IMR-90 (cell line): Measurements from ENCODE around the gene YIPF3. TPM values are rescaled to one million over a fixed set of nuclear protein-coding genes. Genes with fewer than 3 reads are reported as not detected.

Source experiments
- ATAC-seq: fragments of 200-7000 bp; cut with Tn5 transposase; 2 replicates; pipeline ENCODE4 v1.9.1; 2020; ENCODE audit warnings: low read depth, mild to moderate bottlenecking, moderate library complexity
- BruUV-seq: library from RNA; stranded (reverse); fragments of 400-500 nt; replicated peaks from 2 replicates; lab custom pipeline; 2021; lab: Mats Ljungman, UMichigan
- CTCF ChIA-PET: fragments of 300-600 bp; formaldehyde crosslinking; extraction: SDS; loops from one replicate; lab custom pipeline; 2021; ENCODE audit warnings: antibody characterized with exemption; lab: Yijun Ruan, JAX
- POLR2A ChIA-PET: fragments of 300-600 bp; sonication (Branson Sonifier 250); formaldehyde crosslinking; loops from one replicate; lab custom pipeline; 2022; ENCODE audit warnings: antibody characterized with exemption; ENCODE audit not compliant: unreplicated experiment; lab: Charles Lee
- DNase-seq: peaks from one replicate; pipeline ENCODE4 v3.0.0; 2013
- H2AFZ ChIP-seq: replicated peaks from 2 replicates; pipeline ENCODE3; 2013; ENCODE audit warnings: low read length, mild to moderate bottlenecking; ENCODE audit not compliant: poor library complexity
- H2AK5ac ChIP-seq: 2 replicates; pipeline ENCODE4 v1.6.1; 2013; ENCODE audit warnings: low read depth, low read length, inconsistent platforms
- H2AK9ac ChIP-seq: replicated peaks from 2 replicates; pipeline ENCODE3; 2013; ENCODE audit warnings: mild to moderate bottlenecking, low read depth, low read length, moderate library complexity; ENCODE audit not compliant: poor library complexity
- H2BK120ac ChIP-seq: 2 replicates; pipeline ENCODE4 v1.6.1; 2013; ENCODE audit warnings: low read depth, low read length, inconsistent platforms
- H2BK15ac ChIP-seq: 3 replicates; pipeline ENCODE4 v1.6.1; 2013; ENCODE audit warnings: low read depth, low read length, inconsistent platforms
- H2BK20ac ChIP-seq: 2 replicates; pipeline ENCODE4 v1.6.1; 2013; ENCODE audit warnings: low read depth, mild to moderate bottlenecking, inconsistent platforms, low read length, moderate library complexity
- H2BK5ac ChIP-seq: 2 replicates; pipeline ENCODE4 v1.6.1; 2013; ENCODE audit warnings: mild to moderate bottlenecking, low read depth, low read length, inconsistent platforms; ENCODE audit not compliant: poor library complexity, severe bottlenecking
- H3K14ac ChIP-seq: replicated peaks from 2 replicates; pipeline ENCODE4 v1.6.1; 2013; ENCODE audit warnings: low read depth, low read length, inconsistent platforms
- H3K18ac ChIP-seq: 2 replicates; pipeline ENCODE4 v1.6.1; 2013; ENCODE audit warnings: low read depth, low read length, control low read depth
- H3K23ac ChIP-seq: 2 replicates; pipeline ENCODE4 v1.6.1; 2013; ENCODE audit warnings: low read depth, low read length, inconsistent platforms
- H3K27ac ChIP-seq: 2 replicates; pipeline ENCODE4 v1.5.1; 2013; ENCODE audit warnings: mild to moderate bottlenecking, control low read depth, low read length; ENCODE audit not compliant: insufficient read depth
- H3K27me3 ChIP-seq: 2 replicates; pipeline ENCODE4 v1.6.1; 2013; ENCODE audit warnings: low read length; ENCODE audit not compliant: control insufficient read depth, insufficient read depth
- H3K36me3 ChIP-seq: 2 replicates; pipeline ENCODE4 v1.6.1; 2013; ENCODE audit warnings: low read length, mixed read lengths; ENCODE audit not compliant: control insufficient read depth, insufficient read depth
- H3K4ac ChIP-seq: 2 replicates; pipeline ENCODE4 v1.6.1; 2013; ENCODE audit warnings: low read depth, low read length, inconsistent platforms
- H3K4me1 ChIP-seq: 2 replicates; pipeline ENCODE4 v1.6.1; 2013; ENCODE audit warnings: low read length, mixed read lengths; ENCODE audit not compliant: control insufficient read depth, insufficient read depth
- H3K4me2 ChIP-seq: 2 replicates; pipeline ENCODE4 v1.6.1; 2013; ENCODE audit warnings: low read depth, mild to moderate bottlenecking, control low read depth, low read length, moderate library complexity
- H3K4me3 ChIP-seq: 2 replicates; pipeline ENCODE4 v1.5.1; 2013; ENCODE audit warnings: low read depth, mild to moderate bottlenecking, control low read depth, low read length, moderate library complexity; ENCODE audit not compliant: insufficient read depth
- H3K56ac ChIP-seq: 2 replicates; pipeline ENCODE4 v1.6.1; 2013; ENCODE audit warnings: low read length, inconsistent platforms; ENCODE audit not compliant: insufficient read depth; ENCODE audit errors: extremely low read depth
- H3K79me1 ChIP-seq, 2 experiments: 2 replicates each; pipeline ENCODE4 v1.6.1; 2013; ENCODE audit warnings: low read length in 2 of 2, inconsistent platforms in 1 of 2, low read depth in 1 of 2
- H3K9ac ChIP-seq: 2 replicates; pipeline ENCODE4 v1.6.1; 2013; ENCODE audit warnings: low read depth, low read length, control low read depth
- H3K9me1 ChIP-seq: 2 replicates; pipeline ENCODE4 v1.6.1; 2013; ENCODE audit warnings: low read length, inconsistent platforms; ENCODE audit not compliant: insufficient read depth
- H3K9me3 ChIP-seq: 2 replicates; pipeline ENCODE4 v1.6.1; 2013; ENCODE audit warnings: low read length; ENCODE audit not compliant: control insufficient read depth, insufficient read depth
- H4K20me1 ChIP-seq: 2 replicates; pipeline ENCODE4 v1.6.1; 2013; ENCODE audit warnings: low read length, inconsistent platforms; ENCODE audit not compliant: insufficient read depth
- H4K5ac ChIP-seq: 2 replicates; pipeline ENCODE4 v1.6.1; 2013; ENCODE audit warnings: mild to moderate bottlenecking, low read depth, low read length, control low read depth
- H4K8ac ChIP-seq, 2 experiments: 2 replicates each; pipeline ENCODE4 v1.6.1; 2013; ENCODE audit warnings: low read depth in 2 of 2, low read length in 2 of 2, control low read depth in 1 of 2, inconsistent platforms in 1 of 2
- H4K91ac ChIP-seq: 2 replicates; pipeline ENCODE4 v1.6.1; 2013; ENCODE audit warnings: low read depth, low read length, inconsistent platforms; ENCODE audit not compliant: insufficient read depth
- CEBPB ChIP-seq: IDR thresholded peaks from 2 replicates; pipeline ENCODE4 v1.6.1; 2012; ENCODE audit warnings: low read depth, low read length, improper control_type of control experiment
- CHD1 ChIP-seq: IDR thresholded peaks from 2 replicates; pipeline ENCODE4 v1.6.1; 2012; ENCODE audit warnings: low read depth, low read length, improper control_type of control experiment
- MAFK ChIP-seq: IDR thresholded peaks from 2 replicates; pipeline ENCODE4 v1.6.1; 2012; ENCODE audit warnings: low read depth, low read length, improper control_type of control experiment
- NFE2L2 ChIP-seq: fragments of 150-350 bp; IDR thresholded peaks from 2 replicates; pipeline ENCODE4 v1.6.1; 2016; ENCODE audit warnings: low read depth, mild to moderate bottlenecking, low read length
- POLR2A ChIP-seq: IDR thresholded peaks from 2 replicates; pipeline ENCODE4 v1.6.1; 2012; ENCODE audit warnings: mild to moderate bottlenecking, low read depth, low read length
- RAD21 ChIP-seq: IDR thresholded peaks from 2 replicates; pipeline ENCODE4 v1.6.1; 2012; ENCODE audit warnings: low read length, improper control_type of control experiment
- RCOR1 ChIP-seq: IDR thresholded peaks from 2 replicates; pipeline ENCODE4 v1.6.1; 2012; ENCODE audit warnings: mild to moderate bottlenecking, low read length, improper control_type of control experiment; ENCODE audit not compliant: insufficient replicate concordance
- RFX5 ChIP-seq: IDR thresholded peaks from 2 replicates; pipeline ENCODE4 v1.8.0; 2012; ENCODE audit warnings: low read depth, mild to moderate bottlenecking, low read length, moderate library complexity
- SMC3 ChIP-seq: fragments of 150-350 bp; IDR thresholded peaks from 2 replicates; pipeline ENCODE4 v1.6.1; 2016; ENCODE audit warnings: low read depth, mild to moderate bottlenecking, antibody characterized with exemption, low read length, moderate library complexity
- WGBS, 2 experiments: methylation state at CpG; one replicate each; pipeline versions ENCODE4 v1.1.5 to v1.1.7; 2013; ENCODE audit warnings: missing lambda C conversion rate in 2 of 2; ENCODE audit not compliant: insufficient read length in 1 of 2; ENCODE audit errors: extremely low coverage in 2 of 2; 5-methylcytosine and 5-hydroxymethylcytosine counted together
- dilution Hi-C: fragments of 300-500 bp; cut with HindIII; formaldehyde crosslinking; loops from one replicate; pipeline ENCODE4 v1.14.3; 2018; ENCODE audit warnings: low sequenced_read_pairs; ENCODE audit not compliant: unreplicated experiment
- in situ Hi-C: fragments of 300-500 bp; cut with MboI; formaldehyde crosslinking; loops from 3 replicates; pipeline ENCODE4 v1.14.3; 2019; ENCODE audit warnings: low sequenced_read_pairs, inconsistent platforms, mixed read lengths
- intact Hi-C: fragments of 100-400 bp; cut with micrococcal nuclease; formaldehyde crosslinking; loops from 2 replicates; pipeline ENCODE4 v1.10.0; 2022
- polyA plus RNA-seq, 3 experiments: library from polyadenylated mRNA; depleted of rRNA; stranded (reverse); fragments of >200 nt; gene quantifications; 2 replicates each; pipeline ENCODE4 v1.2.3, GENCODE V29; 2012; ENCODE audit warnings: low replicate concordance in 1 of 3
- total RNA-seq: library from RNA; depleted of rRNA; stranded (reverse); fragments of >200 nt; gene quantifications from 2 replicates; pipeline ENCODE4 v1.2.3, GENCODE V29; 2012
- TF ChIP-seq, protein P1 (sequence below): fragments of 150-350 bp; IDR thresholded peaks from 2 replicates; pipeline ENCODE4 v1.6.1; 2017; ENCODE audit warnings: mild to moderate bottlenecking, antibody characterized with exemption, low read length, low read depth
- TF ChIP-seq, protein P2 (sequence below): fragments of 150-350 bp; IDR thresholded peaks from 2 replicates; pipeline ENCODE4 v1.6.1; 2016; ENCODE audit warnings: low read depth, mild to moderate bottlenecking, low read length, moderate library complexity, borderline replicate concordance
- TF ChIP-seq, protein P3 (sequence below): conservative IDR thresholded peaks from 2 replicates; pipeline ENCODE4 v1.5.1; 2012; ENCODE audit warnings: mild to moderate bottlenecking, low read depth, low read length, improper control_type of control experiment

YIPF3 gene
- total and polyA plus RNA-seq, 2 of the 4 experiments (the other 2 are of a cell fraction): 114 to 193 TPM

DNA sequence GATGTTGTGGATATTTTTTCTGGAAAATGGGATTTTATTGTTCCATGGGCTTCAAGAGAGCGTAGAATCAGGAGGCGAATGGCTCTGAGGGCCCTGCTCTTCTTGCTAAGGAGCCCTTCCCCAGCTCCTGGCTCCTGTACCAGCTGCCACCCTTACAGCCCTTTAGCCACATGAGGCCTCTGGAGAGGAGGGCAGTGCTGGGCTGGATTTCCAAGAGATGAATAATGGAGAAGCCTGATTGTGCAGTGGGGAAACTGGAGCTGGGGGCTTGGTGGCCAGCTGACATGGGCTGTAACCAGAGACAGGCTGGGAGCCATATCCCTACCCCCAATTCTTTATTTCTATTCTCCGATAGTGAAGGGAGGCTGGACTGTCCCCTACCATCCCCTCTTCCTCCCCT is 15.8 kb downstream of the YIPF3 start:
- Histone ChIP-seq H3K27ac (no peak overlapping the region), H4K91ac (no peak overlapping the region), H3K79me1 (peaks cover 14 to 18% of the 10 kb centered on the region in 2 experiments), H2BK20ac (no peak overlapping the region), H3K56ac (no peak overlapping the region), H3K4ac (no peak overlapping the region), H3K9ac (no peak overlapping the region), H3K4me2 (no peak overlapping the region), H3K18ac (no peak overlapping the region), H3K27me3 (no peaks in the 10 kb centered on the region), H3K36me3 (peaks cover 64% of the 10 kb centered on the region), H2AFZ (no peak overlapping the region), H2AK9ac (no peak overlapping the region), H3K4me3 (no peak overlapping the region), H3K14ac (no peak overlapping the region), H3K9me1 (peaks cover 1% of the 10 kb centered on the region), H4K5ac (no peak overlapping the region), H2BK120ac (no peak overlapping the region), H3K9me3 (no peaks in the 10 kb centered on the region), H4K8ac (no peak overlapping the region), H2AK5ac (no peak overlapping the region), H3K23ac (no peak overlapping the region), H4K20me1 (0 out of 2 replicates have a peak, but pooled peaks cover 5% of the 10 kb centered on the region), H2BK5ac (no peak overlapping the region), H2BK15ac (no peak overlapping the region), H3K4me1 (peaks cover 15% of the 10 kb centered on the region)
- WGBS, 2 experiments: no CpG with 5 or more reads among the region's 3 CpGs
- dilution Hi-C loops: no loop called here
- TF ChIP-seq RFX5 (no peak), POLR2A (no peak), CHD1 (no peak), NFE2L2 (no peak), RCOR1 (no peak), MAFK (no peak), CEBPB (no peak), RAD21 (no peak), SMC3 (no peak)
- TF ChIP-seq, protein P1, sequence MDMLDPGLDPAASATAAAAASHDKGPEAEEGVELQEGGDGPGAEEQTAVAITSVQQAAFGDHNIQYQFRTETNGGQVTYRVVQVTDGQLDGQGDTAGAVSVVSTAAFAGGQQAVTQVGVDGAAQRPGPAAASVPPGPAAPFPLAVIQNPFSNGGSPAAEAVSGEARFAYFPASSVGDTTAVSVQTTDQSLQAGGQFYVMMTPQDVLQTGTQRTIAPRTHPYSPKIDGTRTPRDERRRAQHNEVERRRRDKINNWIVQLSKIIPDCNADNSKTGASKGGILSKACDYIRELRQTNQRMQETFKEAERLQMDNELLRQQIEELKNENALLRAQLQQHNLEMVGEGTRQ: no peak
- TF ChIP-seq, protein P2, sequence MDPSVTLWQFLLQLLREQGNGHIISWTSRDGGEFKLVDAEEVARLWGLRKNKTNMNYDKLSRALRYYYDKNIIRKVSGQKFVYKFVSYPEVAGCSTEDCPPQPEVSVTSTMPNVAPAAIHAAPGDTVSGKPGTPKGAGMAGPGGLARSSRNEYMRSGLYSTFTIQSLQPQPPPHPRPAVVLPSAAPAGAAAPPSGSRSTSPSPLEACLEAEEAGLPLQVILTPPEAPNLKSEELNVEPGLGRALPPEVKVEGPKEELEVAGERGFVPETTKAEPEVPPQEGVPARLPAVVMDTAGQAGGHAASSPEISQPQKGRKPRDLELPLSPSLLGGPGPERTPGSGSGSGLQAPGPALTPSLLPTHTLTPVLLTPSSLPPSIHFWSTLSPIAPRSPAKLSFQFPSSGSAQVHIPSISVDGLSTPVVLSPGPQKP: no peak
- TF ChIP-seq, protein P3, sequence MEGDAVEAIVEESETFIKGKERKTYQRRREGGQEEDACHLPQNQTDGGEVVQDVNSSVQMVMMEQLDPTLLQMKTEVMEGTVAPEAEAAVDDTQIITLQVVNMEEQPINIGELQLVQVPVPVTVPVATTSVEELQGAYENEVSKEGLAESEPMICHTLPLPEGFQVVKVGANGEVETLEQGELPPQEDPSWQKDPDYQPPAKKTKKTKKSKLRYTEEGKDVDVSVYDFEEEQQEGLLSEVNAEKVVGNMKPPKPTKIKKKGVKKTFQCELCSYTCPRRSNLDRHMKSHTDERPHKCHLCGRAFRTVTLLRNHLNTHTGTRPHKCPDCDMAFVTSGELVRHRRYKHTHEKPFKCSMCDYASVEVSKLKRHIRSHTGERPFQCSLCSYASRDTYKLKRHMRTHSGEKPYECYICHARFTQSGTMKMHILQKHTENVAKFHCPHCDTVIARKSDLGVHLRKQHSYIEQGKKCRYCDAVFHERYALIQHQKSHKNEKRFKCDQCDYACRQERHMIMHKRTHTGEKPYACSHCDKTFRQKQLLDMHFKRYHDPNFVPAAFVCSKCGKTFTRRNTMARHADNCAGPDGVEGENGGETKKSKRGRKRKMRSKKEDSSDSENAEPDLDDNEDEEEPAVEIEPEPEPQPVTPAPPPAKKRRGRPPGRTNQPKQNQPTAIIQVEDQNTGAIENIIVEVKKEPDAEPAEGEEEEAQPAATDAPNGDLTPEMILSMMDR: no peak
- ATAC-seq: no peak
- no TSS peak for BruUV-seq
- DNase-seq: no peak
- POLR2A ChIA-PET: no interaction called here
- intact Hi-C loops: no loop called here
- in situ Hi-C loops: no loop called here
- CTCF ChIA-PET: no interaction called here
